Retinal pigment epithelial cell (primary cell): ENCODE data around the gene SLC2A10.

Source experiments
- DNase-seq: peaks from one replicate; pipeline ENCODE4 v3.0.0-alpha.2; 2010; ENCODE audit warnings: low read depth
- H3K4me3 ChIP-seq: 2 replicates; pipeline ENCODE4 v1.5.1; 2011; ENCODE audit warnings: mild to moderate bottlenecking, low read length, control low read depth, moderate library complexity
- CTCF ChIP-seq: conservative IDR thresholded peaks from 2 replicates; pipeline ENCODE4 v1.5.1; 2011; ENCODE audit warnings: low read depth, low read length, control low read depth, inconsistent platforms

SLC2A10 gene

GRCh38 chr20:46706242-46706641, 3.2 kb upstream of the SLC2A10 start:
- no peak overlapping the region for H3K4me3 ChIP-seq
- no peak for DNase-seq
- no peak for TF ChIP-seq CTCF

GRCh38 chr20:46708172-46708860, 1.1 kb upstream of the SLC2A10 start:
- no peak overlapping the region for H3K4me3 ChIP-seq
- TF ChIP-seq CTCF, result peak; percentile 62
- DNase-seq, result no peak

GRCh38 chr20:46709055-46709458, 392 bp upstream of the SLC2A10 start:
- TF ChIP-seq CTCF, result no peak
- no peak overlapping the region for H3K4me3 ChIP-seq
- no peak for DNase-seq

- peak overlapping the region; percentile 70 for H3K4me3 ChIP-seq
- DNase-seq, result no peak
- no peak for TF ChIP-seq CTCF
Measured at GRCh38 chr20:46710153-46710913, 884 bp downstream of the SLC2A10 start.

- no peak overlapping the region for H3K4me3 ChIP-seq
- TF ChIP-seq CTCF, result no peak
- no peak for DNase-seq
Measured at GRCh38 chr20:46712056-46712636, 2.7 kb downstream of the SLC2A10 start.

GRCh38 chr20:46713957-46714834, 4.7 kb downstream of the SLC2A10 start:
- TF ChIP-seq CTCF, result no peak
- H3K4me3 ChIP-seq, result no peak overlapping the region
- no peak for DNase-seq
